Smooth muscle cell (in vitro differentiated cells): ENCODE measurements around the gene RGMA. TPM values are rescaled to one million over a fixed set of nuclear protein-coding genes. Genes with fewer than 3 reads are reported as not detected.

ENCODE experiments used
- DNase-seq: peaks from one replicate; lab custom pipeline; 2025; ENCODE audit not compliant: unreplicated experiment; lab: John Stamatoyannopoulos, UW
- H2AFZ ChIP-seq: fragments of 200-600 bp; sonication (generic); 2 replicates; pipeline ENCODE4 v1.6.0; 2016; ENCODE audit warnings: antibody characterized with exemption, low read depth, mild to moderate bottlenecking
- H3F3A ChIP-seq: fragments of 200-600 bp; sonication (generic); 2 replicates; pipeline ENCODE4 v1.6.0; 2017; ENCODE audit warnings: antibody characterized with exemption, low read depth
- H3K27ac ChIP-seq: fragments of 200-600 bp; sonication (generic); 2 replicates; pipeline ENCODE4 v1.5.1; 2016; ENCODE audit warnings: low read depth, mild to moderate bottlenecking
- H3K27me3 ChIP-seq: fragments of 200-600 bp; sonication (generic); 2 replicates; pipeline ENCODE4 v1.6.1; 2016; ENCODE audit warnings: low read depth, mild to moderate bottlenecking
- H3K36me3 ChIP-seq: fragments of 200-600 bp; sonication (generic); 2 replicates; pipeline ENCODE4 v1.5.1; 2016; ENCODE audit warnings: low read depth
- H3K4me1 ChIP-seq: fragments of 200-600 bp; sonication (generic); 2 replicates; pipeline ENCODE4 v1.5.1; 2016; ENCODE audit warnings: low read depth
- H3K4me2 ChIP-seq: fragments of 200-600 bp; sonication (generic); 2 replicates; pipeline ENCODE4 v1.6.0; 2016; ENCODE audit warnings: mild to moderate bottlenecking
- H3K4me3 ChIP-seq: fragments of 200-600 bp; sonication (generic); 2 replicates; pipeline ENCODE4 v1.5.1; 2016; ENCODE audit warnings: mild to moderate bottlenecking
- H3K79me2 ChIP-seq: fragments of 200-600 bp; sonication (generic); 2 replicates; pipeline ENCODE4 v1.6.0; 2016; ENCODE audit warnings: low read depth, mild to moderate bottlenecking
- H3K9ac ChIP-seq: fragments of 200-600 bp; sonication (generic); 2 replicates; pipeline ENCODE4 v1.6.0; 2016; ENCODE audit warnings: low read depth
- H3K9me3 ChIP-seq: fragments of 200-600 bp; sonication (generic); replicated peaks from 2 replicates; pipeline ENCODE4 v1.5.1; 2016; ENCODE audit warnings: low read depth
- H4K20me1 ChIP-seq: fragments of 200-600 bp; sonication (generic); 2 replicates; pipeline ENCODE4 v1.6.0; 2016; ENCODE audit warnings: low read depth
- CTCF ChIP-seq: fragments of 200-600 bp; sonication (generic); IDR thresholded peaks from 2 replicates; pipeline ENCODE4 v1.5.1; 2017; ENCODE audit warnings: borderline replicate concordance, mild to moderate bottlenecking, antibody characterized with exemption; ENCODE audit not compliant: insufficient read depth, poor library complexity, severe bottlenecking
- WGBS: methylation state at CpG from one replicate; pipeline ENCODE4 v1.1.7; 2016; ENCODE audit warnings: low lambda C conversion rate; 5-methylcytosine and 5-hydroxymethylcytosine counted together
- polyA plus RNA-seq: library from polyadenylated mRNA; unstranded; fragments of >200 nt; fragmentation: Nextera tagmentation; extraction: Ambion mirVana; gene quantifications from 2 replicates; pipeline ENCODE4 v1.2.1, GENCODE V29; 2016
- total RNA-seq: library from RNA; depleted of rRNA; stranded (reverse); fragments of >200 nt; gene quantifications from 2 replicates; pipeline ENCODE4 v1.2.3, GENCODE V29; 2014

Gene RGMA
- total and polyA plus RNA-seq, 2 experiments from 2014 or later: 0.04 to 0.35 TPM

- Histone ChIP-seq H3K9me3 (no peaks in the 10 kb centered on the region), H3K4me1 (no peaks in the 10 kb centered on the region), H3K4me2 (no peak overlapping the region), H3K79me2 (peaks cover 44% of the 10 kb centered on the region), H3K27ac (no peak overlapping the region), H2AFZ (no peak overlapping the region), H3K9ac (no peak overlapping the region), H3K4me3 (no peak overlapping the region), H3K27me3 (no peaks in the 10 kb centered on the region), H3K36me3 (peaks cover 57% of the 10 kb centered on the region), H3F3A (peaks cover 50% of the 10 kb centered on the region), H4K20me1 (peaks cover 83% of the 10 kb centered on the region)
- 84% methylated on average over 4 of the region's 4 CpGs for WGBS
- no peak for DNase-seq
- TF ChIP-seq CTCF: no peak
Observed at GRCh38 chr15:93018574-93018973, 70.4 kb downstream of the RGMA start.

- Histone ChIP-seq H3K79me2 (peaks cover 41% of the 10 kb centered on the region), H3K9me3 (no peaks in the 10 kb centered on the region), H3K9ac (no peak overlapping the region), H4K20me1 (peaks cover 76% of the 10 kb centered on the region), H3K4me1 (no peaks in the 10 kb centered on the region), H3K27ac (no peak overlapping the region), H3K4me2 (no peak overlapping the region), H3F3A (peaks cover 50% of the 10 kb centered on the region), H3K36me3 (peaks cover 63% of the 10 kb centered on the region), H3K4me3 (no peak overlapping the region), H3K27me3 (no peaks in the 10 kb centered on the region), H2AFZ (no peak overlapping the region)
- no peak for TF ChIP-seq CTCF
- no peak for DNase-seq
- WGBS: 98% methylated on average over 6 of the region's 6 CpGs
Observed at GRCh38 chr15:93017526-93017925, 71.5 kb downstream of the RGMA start.

GRCh38 chr15:93012786-93013185 lies 76.2 kb downstream of the RGMA start:
- DNase-seq: no peak
- Histone ChIP-seq H3K79me2 (peaks cover 19% of the 10 kb centered on the region), H3K4me1 (no peaks in the 10 kb centered on the region), H3K27me3 (no peaks in the 10 kb centered on the region), H3K9me3 (no peaks in the 10 kb centered on the region), H3K9ac (no peak overlapping the region), H3K4me3 (no peak overlapping the region), H3F3A (peaks cover 40% of the 10 kb centered on the region), H4K20me1 (peaks cover 75% of the 10 kb centered on the region), H2AFZ (no peak overlapping the region), H3K36me3 (peaks cover 63% of the 10 kb centered on the region), H3K4me2 (no peak overlapping the region), H3K27ac (no peak overlapping the region)
- 95% methylated on average over 1 of the region's 1 CpG for WGBS
- TF ChIP-seq CTCF: no peak

GRCh38 chr15:93007994-93008393 lies 81.0 kb downstream of the RGMA start:
- Histone ChIP-seq H3K27me3 (no peaks in the 10 kb centered on the region), H3K4me3 (no peak overlapping the region), H3F3A (peaks cover 31% of the 10 kb centered on the region), H3K4me1 (no peaks in the 10 kb centered on the region), H2AFZ (no peak overlapping the region), H3K36me3 (peaks cover 51% of the 10 kb centered on the region), H3K4me2 (no peak overlapping the region), H3K79me2 (peaks cover 33% of the 10 kb centered on the region), H3K9me3 (no peaks in the 10 kb centered on the region), H4K20me1 (peaks cover 91% of the 10 kb centered on the region), H3K9ac (no peak overlapping the region), H3K27ac (no peak overlapping the region)
- TF ChIP-seq CTCF: no peak
- WGBS: 90% methylated on average over 3 of the region's 3 CpGs
- no peak for DNase-seq
